Stomach smooth muscle (tissue), 2 donors: ENCODE results near the gene PDE10A.

Experiments used
- H3K27ac ChIP-seq: one replicate; pipeline ENCODE4 v1.7.0; 2013; ENCODE audit warnings: mild to moderate bottlenecking, low read length, inconsistent platforms
- H3K27me3 ChIP-seq, 2 donors: one replicate each; pipeline ENCODE4 v1.7.0; 2013; ENCODE audit warnings: low read length in 2 of 2; ENCODE audit not compliant: insufficient read depth in 2 of 2, control insufficient read depth in 1 of 2
- H3K36me3 ChIP-seq, 2 donors: one replicate each; pipeline ENCODE4 v1.7.0; 2013; ENCODE audit warnings: low read length in 2 of 2; ENCODE audit not compliant: control insufficient read depth in 2 of 2, insufficient read depth in 2 of 2
- H3K4me1 ChIP-seq: one replicate; pipeline ENCODE4 v1.7.0; 2013; ENCODE audit warnings: low read length; ENCODE audit not compliant: control insufficient read depth, insufficient read depth
- H3K4me3 ChIP-seq, 2 donors: one replicate each; pipeline ENCODE4 v1.7.0; 2013; ENCODE audit warnings: low read length in 2 of 2
- H3K9ac ChIP-seq, 2 donors: one replicate each; pipeline ENCODE4 v1.7.0; 2013; ENCODE audit warnings: low read length in 2 of 2, mild to moderate bottlenecking in 1 of 2
- H3K9me3 ChIP-seq, 2 donors: one replicate each; pipeline ENCODE4 v1.7.0; 2013; ENCODE audit warnings: low read length in 2 of 2; ENCODE audit not compliant: control insufficient read depth in 2 of 2
- donor health status: healthy.
- donor health status: Pancreatic carcinoma.

Gene PDE10A

GRCh38 chr6:165551828-165552227 lies 111.2 kb downstream of the PDE10A start:
- no peaks in the 10 kb centered on the region for H3K9me3 ChIP-seq
- no peak overlapping the region for H3K9ac ChIP-seq

DNA sequence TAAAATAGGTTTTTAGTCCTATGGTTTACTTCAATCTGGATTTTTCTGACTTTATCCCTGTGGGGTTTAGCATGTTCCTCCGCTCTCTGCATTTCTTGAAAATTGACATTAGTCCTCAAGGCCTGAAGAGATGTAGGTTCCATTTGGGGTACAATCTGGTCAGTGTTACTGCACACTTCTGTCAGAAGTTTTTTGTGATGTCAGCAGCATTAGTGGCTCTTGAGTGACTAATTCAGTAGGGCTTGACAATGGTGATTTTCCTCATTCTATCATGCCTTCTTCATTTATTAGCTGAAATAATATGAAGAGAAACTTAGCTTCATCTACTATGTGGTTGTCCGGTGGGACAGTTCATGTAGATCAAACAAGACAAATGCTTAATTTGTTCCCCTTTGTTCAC lies 114.6 kb downstream of the PDE10A start:
- no peaks in the 10 kb centered on the region for H3K9me3 ChIP-seq
- no peak overlapping the region for H3K9ac ChIP-seq
- H3K27ac ChIP-seq = no peak overlapping the region
- H3K36me3 ChIP-seq = no peaks in the 10 kb centered on the region
- no peaks in the 10 kb centered on the region for H3K4me1 ChIP-seq
- no peak overlapping the region for H3K4me3 ChIP-seq
- H3K27me3 ChIP-seq = no peaks in the 10 kb centered on the region

More at GRCh38 chr6:165551828-165552227, 111.2 kb downstream of the PDE10A start:
- no peaks in the 10 kb centered on the region for H3K36me3 ChIP-seq
- H3K4me1 ChIP-seq = no peaks in the 10 kb centered on the region
- no peak overlapping the region for H3K27ac ChIP-seq
- no peak overlapping the region for H3K4me3 ChIP-seq
- no peaks in the 10 kb centered on the region for H3K27me3 ChIP-seq

DNA sequence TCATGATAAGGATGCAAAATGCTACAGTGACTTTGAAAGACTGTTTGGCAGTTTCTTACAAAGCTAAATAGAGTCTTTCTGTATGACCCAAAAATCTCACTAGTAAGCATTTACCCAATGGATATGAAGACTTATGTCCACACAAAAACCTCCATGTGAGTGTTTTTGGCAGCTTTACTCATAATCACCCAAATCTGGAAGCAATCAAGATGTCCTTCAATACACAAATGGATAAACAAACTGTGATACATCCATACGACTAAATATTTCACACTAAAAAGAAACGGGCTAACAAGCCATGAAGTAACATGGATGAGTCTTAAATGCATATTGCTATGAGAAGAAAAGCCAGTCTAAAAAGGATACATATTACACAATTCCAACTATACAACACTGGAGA lies 117.2 kb downstream of the PDE10A start:
- H3K9ac ChIP-seq = no peak overlapping the region
- H3K4me3 ChIP-seq = no peak overlapping the region
- no peaks in the 10 kb centered on the region for H3K9me3 ChIP-seq
- H3K4me1 ChIP-seq = no peaks in the 10 kb centered on the region
- no peak overlapping the region for H3K27ac ChIP-seq
- no peaks in the 10 kb centered on the region for H3K36me3 ChIP-seq
- H3K27me3 ChIP-seq = no peaks in the 10 kb centered on the region

GRCh38 chr6:165543781-165544180 lies 119.3 kb downstream of the PDE10A start:
- H3K27me3 ChIP-seq = no peaks in the 10 kb centered on the region
- H3K9me3 ChIP-seq = no peaks in the 10 kb centered on the region
- no peaks in the 10 kb centered on the region for H3K4me1 ChIP-seq
- H3K9ac ChIP-seq = no peak overlapping the region
- no peak overlapping the region for H3K4me3 ChIP-seq
- H3K36me3 ChIP-seq = no peaks in the 10 kb centered on the region
- H3K27ac ChIP-seq = no peak overlapping the region

DNA sequence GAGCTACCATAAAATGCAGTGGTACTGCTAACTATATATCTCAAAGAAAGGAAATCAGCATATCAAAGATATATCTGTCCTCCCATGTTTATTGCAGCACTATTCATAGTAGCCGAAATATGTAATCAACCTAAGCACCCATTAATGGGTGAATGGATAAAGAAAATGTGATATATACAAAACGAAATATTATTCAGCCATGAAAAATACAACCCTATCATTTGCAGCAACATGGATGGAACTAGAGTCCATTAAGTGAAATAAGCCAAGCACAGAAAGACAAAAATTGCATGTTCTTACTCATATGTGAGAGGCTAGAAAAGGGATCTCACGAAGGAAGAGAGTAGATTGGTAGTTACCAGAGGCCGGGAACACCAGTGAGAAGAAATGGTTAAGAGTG lies 126.1 kb downstream of the PDE10A start:
- Histone ChIP-seq H3K36me3 (no peaks in the 10 kb centered on the region), H3K4me3 (no peak overlapping the region)

GRCh38 chr6:165519316-165519715 lies 143.7 kb downstream of the PDE10A start:
- no peaks in the 10 kb centered on the region for H3K4me1 ChIP-seq
- no peaks in the 10 kb centered on the region for H3K27me3 ChIP-seq
- H3K27ac ChIP-seq = no peak overlapping the region
- H3K9ac ChIP-seq = no peak overlapping the region
- no peaks in the 10 kb centered on the region for H3K36me3 ChIP-seq
- no peak overlapping the region for H3K4me3 ChIP-seq
- H3K9me3 ChIP-seq = no peaks in the 10 kb centered on the region

More for the DNA sequence above, 126.1 kb downstream of the PDE10A start:
- Histone ChIP-seq H3K9ac (no peak overlapping the region), H3K9me3 (no peaks in the 10 kb centered on the region), H3K4me1 (no peaks in the 10 kb centered on the region), H3K27ac (no peak overlapping the region), H3K27me3 (no peaks in the 10 kb centered on the region)

GRCh38 chr6:165515963-165516624 lies 146.9 kb downstream of the PDE10A start:
- Histone ChIP-seq H3K27ac (no peak overlapping the region), H3K9me3 (no peaks in the 10 kb centered on the region), H3K36me3 (no peaks in the 10 kb centered on the region), H3K4me1 (no peaks in the 10 kb centered on the region), H3K4me3 (no peak overlapping the region), H3K9ac (no peak overlapping the region), H3K27me3 (no peaks in the 10 kb centered on the region)

DNA sequence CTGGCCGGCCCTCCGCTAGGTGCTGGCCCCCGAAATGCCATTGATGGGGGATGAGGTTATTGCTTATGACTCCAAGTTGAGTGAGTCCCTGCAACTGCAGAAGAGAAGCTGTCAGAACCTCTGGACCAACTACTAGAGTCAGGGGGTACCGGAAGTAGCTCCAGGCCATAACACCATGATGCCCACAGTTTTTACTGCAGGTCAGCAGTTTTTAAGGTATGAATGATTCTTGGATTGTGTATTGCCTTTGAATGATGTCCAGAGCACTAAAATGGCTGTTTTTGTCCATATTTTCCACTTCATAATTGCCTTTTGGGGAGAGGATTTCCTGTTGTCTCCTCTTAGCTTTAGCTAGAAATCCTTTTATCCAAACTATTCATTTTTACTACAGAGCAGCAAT lies 148.4 kb downstream of the PDE10A start:
- Histone ChIP-seq H3K4me1 (no peaks in the 10 kb centered on the region), H3K27me3 (no peaks in the 10 kb centered on the region), H3K9me3 (no peaks in the 10 kb centered on the region), H3K36me3 (no peaks in the 10 kb centered on the region), H3K4me3 (no peak overlapping the region), H3K9ac (no peak overlapping the region), H3K27ac (no peak overlapping the region)

GRCh38 chr6:165511807-165512206 lies 151.2 kb downstream of the PDE10A start:
- Histone ChIP-seq H3K4me1 (no peaks in the 10 kb centered on the region), H3K9me3 (no peaks in the 10 kb centered on the region), H3K4me3 (no peak overlapping the region), H3K9ac (no peak overlapping the region), H3K27ac (no peak overlapping the region), H3K36me3 (no peaks in the 10 kb centered on the region), H3K27me3 (no peaks in the 10 kb centered on the region)

GRCh38 chr6:165508321-165508869 lies 154.6 kb downstream of the PDE10A start:
- Histone ChIP-seq H3K27ac (no peak overlapping the region), H3K4me1 (no peaks in the 10 kb centered on the region), H3K27me3 (no peaks in the 10 kb centered on the region), H3K36me3 (no peaks in the 10 kb centered on the region), H3K9me3 (no peaks in the 10 kb centered on the region), H3K9ac (no peak overlapping the region), H3K4me3 (no peak overlapping the region)

DNA sequence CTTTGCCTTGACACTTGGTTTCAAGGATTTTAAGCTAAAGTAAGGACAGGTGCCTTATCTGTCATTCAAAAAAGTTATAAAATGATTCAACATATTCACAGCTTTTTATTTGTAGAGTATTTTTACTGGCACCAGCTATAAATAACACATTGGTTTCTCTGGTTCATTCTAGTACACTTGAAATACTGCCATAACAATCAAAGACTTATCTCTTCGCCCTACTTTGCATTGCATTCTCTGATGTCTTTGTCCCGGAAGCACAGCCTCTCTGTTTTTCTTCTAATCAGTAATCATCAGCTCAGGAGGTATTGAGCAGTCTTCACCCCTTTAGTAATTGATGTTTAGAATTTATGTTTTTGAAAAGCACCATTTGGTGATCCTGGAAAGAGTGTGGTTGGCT lies 156.4 kb downstream of the PDE10A start:
- Histone ChIP-seq H3K4me1 (no peaks in the 10 kb centered on the region), H3K4me3 (no peak overlapping the region), H3K36me3 (no peaks in the 10 kb centered on the region), H3K9me3 (no peaks in the 10 kb centered on the region), H3K27me3 (no peaks in the 10 kb centered on the region), H3K27ac (no peak overlapping the region), H3K9ac (no peak overlapping the region)
